C4-2B (cell line): ENCODE data around the gene CDK17.

ENCODE experiments used
- ZFX ChIP-seq: fragments of 450-650 bp; IDR thresholded peaks from 2 replicates; pipeline ENCODE4 v1.6.1; 2017
- TF ChIP-seq, protein P1 (sequence below): fragments of 450-650 bp; conservative IDR thresholded peaks from 2 replicates; pipeline ENCODE4 v1.5.1; 2017; ENCODE audit warnings: mild to moderate bottlenecking

DNA sequence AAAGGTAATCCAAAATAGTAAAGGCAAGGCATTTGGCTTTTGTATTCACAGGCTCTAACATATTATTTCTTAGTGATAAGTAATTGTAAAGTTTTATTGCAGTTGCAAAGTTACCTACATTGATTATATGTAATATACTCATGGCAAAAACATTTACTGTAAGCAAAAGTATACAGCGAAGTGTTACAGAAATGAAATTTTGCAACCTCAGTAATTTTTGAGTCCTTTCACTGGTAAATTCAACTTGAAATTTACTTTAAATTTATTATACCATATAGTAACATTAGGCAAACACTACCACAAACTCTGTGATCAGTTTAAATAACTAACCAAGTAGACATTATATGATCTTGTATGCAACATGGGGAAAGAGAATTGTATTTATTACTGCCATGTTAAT lies 89.0 kb downstream of the CDK17 start:
- TF ChIP-seq ZFX: no peak
- TF ChIP-seq, protein P1, sequence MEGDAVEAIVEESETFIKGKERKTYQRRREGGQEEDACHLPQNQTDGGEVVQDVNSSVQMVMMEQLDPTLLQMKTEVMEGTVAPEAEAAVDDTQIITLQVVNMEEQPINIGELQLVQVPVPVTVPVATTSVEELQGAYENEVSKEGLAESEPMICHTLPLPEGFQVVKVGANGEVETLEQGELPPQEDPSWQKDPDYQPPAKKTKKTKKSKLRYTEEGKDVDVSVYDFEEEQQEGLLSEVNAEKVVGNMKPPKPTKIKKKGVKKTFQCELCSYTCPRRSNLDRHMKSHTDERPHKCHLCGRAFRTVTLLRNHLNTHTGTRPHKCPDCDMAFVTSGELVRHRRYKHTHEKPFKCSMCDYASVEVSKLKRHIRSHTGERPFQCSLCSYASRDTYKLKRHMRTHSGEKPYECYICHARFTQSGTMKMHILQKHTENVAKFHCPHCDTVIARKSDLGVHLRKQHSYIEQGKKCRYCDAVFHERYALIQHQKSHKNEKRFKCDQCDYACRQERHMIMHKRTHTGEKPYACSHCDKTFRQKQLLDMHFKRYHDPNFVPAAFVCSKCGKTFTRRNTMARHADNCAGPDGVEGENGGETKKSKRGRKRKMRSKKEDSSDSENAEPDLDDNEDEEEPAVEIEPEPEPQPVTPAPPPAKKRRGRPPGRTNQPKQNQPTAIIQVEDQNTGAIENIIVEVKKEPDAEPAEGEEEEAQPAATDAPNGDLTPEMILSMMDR: no peak
